ENCODE measurements around the gene MTMR3.

DNA sequence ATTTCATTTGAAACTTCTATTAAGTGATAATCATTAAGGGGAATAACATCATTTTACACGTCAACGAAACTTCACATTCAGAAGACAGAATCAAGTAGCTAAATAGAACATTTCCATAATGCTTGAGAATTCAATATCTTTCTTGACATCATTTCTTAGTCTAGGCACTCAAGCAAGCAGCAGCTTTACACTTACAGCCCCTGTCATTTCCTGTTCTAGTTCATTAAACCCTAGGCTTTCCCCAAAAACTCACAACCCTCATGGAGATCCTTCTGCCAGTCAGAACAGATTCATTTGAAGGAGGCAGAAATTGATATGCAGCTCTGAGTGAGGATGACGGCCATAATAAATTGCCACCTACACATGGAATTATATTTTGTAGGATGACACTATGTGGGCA is 192.0 kb downstream of the MTMR3 start:
- TF ChIP-seq, protein P1, sequence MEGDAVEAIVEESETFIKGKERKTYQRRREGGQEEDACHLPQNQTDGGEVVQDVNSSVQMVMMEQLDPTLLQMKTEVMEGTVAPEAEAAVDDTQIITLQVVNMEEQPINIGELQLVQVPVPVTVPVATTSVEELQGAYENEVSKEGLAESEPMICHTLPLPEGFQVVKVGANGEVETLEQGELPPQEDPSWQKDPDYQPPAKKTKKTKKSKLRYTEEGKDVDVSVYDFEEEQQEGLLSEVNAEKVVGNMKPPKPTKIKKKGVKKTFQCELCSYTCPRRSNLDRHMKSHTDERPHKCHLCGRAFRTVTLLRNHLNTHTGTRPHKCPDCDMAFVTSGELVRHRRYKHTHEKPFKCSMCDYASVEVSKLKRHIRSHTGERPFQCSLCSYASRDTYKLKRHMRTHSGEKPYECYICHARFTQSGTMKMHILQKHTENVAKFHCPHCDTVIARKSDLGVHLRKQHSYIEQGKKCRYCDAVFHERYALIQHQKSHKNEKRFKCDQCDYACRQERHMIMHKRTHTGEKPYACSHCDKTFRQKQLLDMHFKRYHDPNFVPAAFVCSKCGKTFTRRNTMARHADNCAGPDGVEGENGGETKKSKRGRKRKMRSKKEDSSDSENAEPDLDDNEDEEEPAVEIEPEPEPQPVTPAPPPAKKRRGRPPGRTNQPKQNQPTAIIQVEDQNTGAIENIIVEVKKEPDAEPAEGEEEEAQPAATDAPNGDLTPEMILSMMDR (IDR thresholded peaks at IDR 0.05): no peak
- TF ChIP-seq POLR2A (IDR thresholded peaks at IDR 0.05): no peak
